HCT116 (cell line): ENCODE measurements around the gene CD3E. TPM values are rescaled to one million over a fixed set of nuclear protein-coding genes. Genes with fewer than 3 reads are reported as not detected.

ENCODE experiments used
- ATAC-seq: fragments of 200-7000 bp; cut with Tn5 transposase; 2 replicates; pipeline ENCODE4 v1.9.1; 2020; ENCODE audit warnings: mild to moderate bottlenecking, moderate library complexity
- BruUV-seq: library from RNA; stranded (reverse); fragments of 400-500 nt; replicated peaks from 2 replicates; lab custom pipeline; 2021; lab: Mats Ljungman, UMichigan
- CTCF ChIA-PET: fragments of 300-600 bp; sonication (Branson Sonifier 250); formaldehyde crosslinking; loops from one replicate; lab custom pipeline; 2021; ENCODE audit warnings: antibody characterized with exemption; lab: Charles Lee
- POLR2A ChIA-PET: fragments of 300-600, 350-600 bp; sonication (Branson Sonifier 250); formaldehyde crosslinking; loops from one replicate; lab custom pipeline; 2021; ENCODE audit warnings: antibody characterized with exemption; lab: Charles Lee
- RAD21 ChIA-PET, 2 experiments: fragments of 300-600 bp; sonication (Branson Sonifier 250); formaldehyde crosslinking; loops; one replicate each; lab custom pipeline; 2023; ENCODE audit warnings: low total read pairs in 2 of 2; ENCODE audit not compliant: uncharacterized antibody in 2 of 2, unreplicated experiment in 2 of 2, low non-redundant PET in 1 of 2; lab: Charles Lee
- DNase-seq: peaks from one replicate; pipeline ENCODE4 v3.0.0-alpha.2; 2010; ENCODE audit warnings: low read depth, low spot score
- H2AFZ ChIP-seq: fragments of 200-600 bp; shearing (Covaris generic), sonication (generic); 2 replicates; pipeline ENCODE4 v1.6.1; 2017; ENCODE audit warnings: low read depth, mixed run types, mixed read lengths, antibody characterized with exemption, low read length; ENCODE audit not compliant: poor library complexity, severe bottlenecking
- H3K27ac ChIP-seq: 2 replicates; pipeline ENCODE4 v1.5.1; 2012; ENCODE audit warnings: low read depth, low read length
- H3K27me3 ChIP-seq: fragments of 200-600 bp; sonication (generic); 2 replicates; pipeline ENCODE4 v1.6.1; 2016; ENCODE audit warnings: mixed run types, low read length, mixed read lengths; ENCODE audit not compliant: insufficient read depth
- H3K36me3 ChIP-seq, 2 experiments: fragments of 200-500 bp in 1 of 2; fragments of 200-600 bp in 1 of 2; sonication (Bioruptor generic) in 1 of 2; sonication (generic) in 1 of 2; 2 replicates each; pipeline versions ENCODE4 v1.5.1 to v1.6.1; 2014 to 2016; ENCODE audit warnings: low read length in 2 of 2, inconsistent platforms in 1 of 2, mixed read lengths in 1 of 2, mixed run types in 1 of 2; ENCODE audit not compliant: insufficient read depth in 2 of 2, control insufficient read depth in 1 of 2
- H3K4me1 ChIP-seq, 2 experiments: fragments of 200-600 bp in 1 of 2; sonication (generic) in 1 of 2; 2 replicates each; pipeline versions ENCODE4 v1.5.1 to v1.6.1; 2012 to 2017; ENCODE audit warnings: low read length in 2 of 2, inconsistent platforms in 1 of 2, mild to moderate bottlenecking in 1 of 2, mixed read lengths in 1 of 2, mixed run types in 1 of 2, moderate library complexity in 1 of 2; ENCODE audit not compliant: insufficient read depth in 2 of 2, control insufficient read depth in 1 of 2
- H3K4me2 ChIP-seq: fragments of 200-600 bp; sonication (generic); 2 replicates; pipeline ENCODE4 v1.6.1; 2017; ENCODE audit warnings: mixed run types, low read length, mixed read lengths
- H3K4me3 ChIP-seq, 2 experiments: fragments of 200-600 bp in 1 of 2; sonication (generic) in 1 of 2; replicated peaks in 1 of 2; 2 replicates each; pipeline ENCODE4 v1.5.1; 2011 to 2016; ENCODE audit warnings: low read length in 2 of 2, control low read depth in 1 of 2, low read depth in 1 of 2, mild to moderate bottlenecking in 1 of 2, mixed read lengths in 1 of 2, mixed run types in 1 of 2
- H3K79me2 ChIP-seq: fragments of 200-600 bp; sonication (generic); 2 replicates; pipeline ENCODE4 v1.6.1; 2017; ENCODE audit warnings: mild to moderate bottlenecking, mixed run types, low read length, moderate library complexity, mixed read lengths; ENCODE audit not compliant: insufficient read depth
- H3K9ac ChIP-seq: fragments of 200-600 bp; sonication (generic); 2 replicates; pipeline ENCODE4 v1.6.1; 2016; ENCODE audit warnings: low read length, mixed read lengths
- H3K9me2 ChIP-seq: fragments of 200-600 bp; sonication (generic), shearing (Covaris generic); 2 replicates; pipeline ENCODE4 v1.6.1; 2017; ENCODE audit warnings: mixed run types, mild to moderate bottlenecking, moderate library complexity; ENCODE audit not compliant: insufficient read depth
- H3K9me3 ChIP-seq, 2 experiments: fragments of 200-500 bp in 1 of 2; fragments of 200-600 bp in 1 of 2; sonication (Bioruptor generic) in 1 of 2; sonication (generic) in 1 of 2; 2 replicates each; pipeline ENCODE4 v1.6.1; 2014 to 2017; ENCODE audit warnings: low read length in 2 of 2, mixed read lengths in 2 of 2, inconsistent platforms in 1 of 2, low read depth in 1 of 2, mild to moderate bottlenecking in 1 of 2, mixed run types in 1 of 2, moderate library complexity in 1 of 2; ENCODE audit not compliant: control insufficient read depth in 1 of 2, insufficient read depth in 1 of 2
- H4K20me1 ChIP-seq: fragments of 200-600 bp; sonication (generic), shearing (Covaris generic); 2 replicates; pipeline ENCODE4 v1.6.1; 2017; ENCODE audit warnings: mixed run types, mild to moderate bottlenecking, moderate library complexity; ENCODE audit not compliant: insufficient read depth
- CBX3 ChIP-seq: IDR thresholded peaks from 2 replicates; pipeline ENCODE4 v1.6.1; 2012; ENCODE audit warnings: low read depth
- CEBPB ChIP-seq: IDR thresholded peaks from 2 replicates; pipeline ENCODE4 v1.6.1; 2012; ENCODE audit warnings: low read depth
- EGR1 ChIP-seq: IDR thresholded peaks from 2 replicates; pipeline ENCODE4 v1.6.1; 2012; ENCODE audit warnings: low read depth
- EZH2phosphoT487 ChIP-seq: fragments of 200-600 bp; IDR thresholded peaks from 2 replicates; pipeline ENCODE4 v1.6.1; 2018; ENCODE audit warnings: antibody characterized with exemption, borderline replicate concordance
- FOSL1 ChIP-seq: IDR thresholded peaks from 2 replicates; pipeline ENCODE4 v1.6.1; 2012; ENCODE audit warnings: low read depth
- POLR2A ChIP-seq: IDR thresholded peaks from 2 replicates; pipeline ENCODE4 v1.7.0; 2011; ENCODE audit warnings: borderline replicate concordance; ENCODE audit not compliant: insufficient read depth, insufficient read length; ENCODE audit errors: extremely low read depth
- POLR2AphosphoS5 ChIP-seq: IDR thresholded peaks from 2 replicates; pipeline ENCODE4 v1.6.1; 2011; ENCODE audit warnings: mild to moderate bottlenecking, low read depth, low read length, moderate library complexity
- RAD21 ChIP-seq: IDR thresholded peaks from 2 replicates; pipeline ENCODE4 v1.6.1; 2012; ENCODE audit warnings: low read depth, mild to moderate bottlenecking
- REST ChIP-seq: IDR thresholded peaks from 2 replicates; pipeline ENCODE4 v1.6.1; 2012; ENCODE audit warnings: low read depth
- SIN3A ChIP-seq: IDR thresholded peaks from 2 replicates; pipeline ENCODE4 v1.6.1; 2012; ENCODE audit warnings: low read depth
- SP1 ChIP-seq: IDR thresholded peaks from 2 replicates; pipeline ENCODE4 v1.6.1; 2012; ENCODE audit warnings: low read depth
- TCF7L2 ChIP-seq: IDR thresholded peaks from 2 replicates; pipeline ENCODE4 v1.7.0; 2011; ENCODE audit warnings: borderline replicate concordance, inconsistent platforms; ENCODE audit not compliant: insufficient read depth, insufficient read length; ENCODE audit errors: extremely low read depth
- ZBTB33 ChIP-seq: IDR thresholded peaks from 2 replicates; pipeline ENCODE4 v1.6.1; 2011; ENCODE audit warnings: mild to moderate bottlenecking, low read length, moderate library complexity; ENCODE audit not compliant: insufficient replicate concordance; ENCODE audit errors: extremely low read depth
- ZFX ChIP-seq: fragments of 450-650 bp; IDR thresholded peaks from 2 replicates; pipeline ENCODE4 v1.6.1; 2017
- ZNF274 ChIP-seq: fragments of 200-500 bp; sonication (Bioruptor generic); IDR thresholded peaks from 2 replicates; pipeline ENCODE4 v1.6.1; 2014; ENCODE audit warnings: mild to moderate bottlenecking, low read depth, low read length, inconsistent platforms
- intact Hi-C: fragments of 100-400 bp; cut with micrococcal nuclease; formaldehyde crosslinking; loops from 2 replicates; pipeline ENCODE4 v1.10.0; 2022
- total RNA-seq: library from RNA; stranded (reverse); gene quantifications from one replicate; pipeline ENCODE4 v1.2.1, GENCODE V29; 2021; ENCODE audit not compliant: unreplicated experiment

The CD3E gene
- total RNA-seq, 1 experiment from 2014 or later: 0.79 TPM

GRCh38 chr11:118281284-118281683 is 23.2 kb upstream of the CD3E start:
- H3K9me3 ChIP-seq: no peaks in the 10 kb centered on the region
- H3K27me3 ChIP-seq: no peaks in the 10 kb centered on the region
- TF ChIP-seq EGR1 (no peak), ZNF274 (no peak), POLR2AphosphoS5 (no peak), RAD21 (no peak), POLR2A (no peak), EZH2phosphoT487 (no peak), CEBPB (no peak), SP1 (no peak), ZBTB33 (no peak), CBX3 (no peak), REST (no peak), TCF7L2 (no peak), FOSL1 (no peak), ZFX (no peak), SIN3A (no peak)
- TF ChIP-seq, all 23 proteins: peak for 0
- ChIA-PET RAD21 (no interaction called here), POLR2A (no interaction called here), CTCF (no interaction called here)
- intact Hi-C loops: no loop called here
- no peaks in the 10 kb centered on the region for H3K36me3 ChIP-seq
- ATAC-seq: no peak
- no peak overlapping the region for H3K27ac ChIP-seq
- H3K4me2 ChIP-seq: no peak overlapping the region
- H2AFZ ChIP-seq: peak overlapping the region; percentile 38
- DNase-seq: no peak
- H4K20me1 ChIP-seq: no peaks in the 10 kb centered on the region
- no peaks in the 10 kb centered on the region for H3K79me2 ChIP-seq
- H3K4me1 ChIP-seq: peaks cover 3 to 20% of the 10 kb centered on the region in 2 experiments; a peak in 3 of 4 replicates
- H3K9me2 ChIP-seq: no peaks in the 10 kb centered on the region
- H3K4me3 ChIP-seq: no peak overlapping the region
- H3K9ac ChIP-seq: no peak overlapping the region
- BruUV-seq: no TSS peak
